SKM-1 (cell line): ENCODE data around the gene LPAR3.
A peak's percentile ranks its signal among the peaks of the same experiment; 100 is the strongest.

ENCODE experiments used
- DNase-seq: peaks from one replicate; lab custom pipeline; 2025; ENCODE audit not compliant: unreplicated experiment; lab: John Stamatoyannopoulos, UW

Gene LPAR3

DNA sequence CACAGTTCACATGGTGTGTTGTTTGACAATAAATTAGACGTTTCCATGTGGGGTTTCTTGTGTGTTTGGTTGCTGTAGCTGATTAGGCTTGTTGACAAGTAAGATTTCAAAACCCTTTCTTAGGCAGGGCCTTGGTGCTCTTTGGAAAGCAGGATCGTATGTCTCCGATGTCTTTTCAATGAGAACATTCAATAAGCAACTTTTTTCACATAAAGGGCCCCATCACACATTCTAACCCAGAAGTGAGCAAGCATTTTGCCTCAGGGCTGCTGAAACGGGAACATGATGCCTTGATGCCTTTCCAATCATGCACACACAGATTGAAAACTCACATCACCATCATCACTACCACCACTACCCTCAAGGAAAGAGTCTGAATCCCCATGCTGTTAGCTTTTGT is 33.1 kb downstream of the LPAR3 start:
- DNase-seq = no peak

DNA sequence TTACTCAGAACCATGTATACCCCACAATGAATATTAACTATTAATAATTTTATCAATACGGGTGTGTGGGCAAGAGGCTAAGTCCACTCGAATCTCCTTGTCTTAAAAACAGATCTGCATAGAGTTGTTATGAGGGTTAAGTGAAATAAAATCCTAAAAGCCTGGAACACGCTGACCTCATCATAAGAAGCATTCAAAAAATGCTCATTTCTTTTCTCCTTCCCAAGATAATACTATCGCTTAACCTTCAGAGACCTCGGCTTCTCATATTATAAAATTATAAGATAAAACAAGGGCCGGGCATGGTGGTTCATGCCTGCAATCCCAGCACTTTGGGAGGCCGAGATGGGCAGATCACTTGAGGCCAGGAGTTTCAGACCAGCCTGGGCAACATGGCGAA is 35.1 kb downstream of the LPAR3 start:
- no peak for DNase-seq

- no peak for DNase-seq
These were observed 36.2 kb downstream of the LPAR3 start for GRCh38 chr1:84856726-84857270.

GRCh38 chr1:84855691-84856630 is 37.0 kb downstream of the LPAR3 start:
- no peak for DNase-seq

GRCh38 chr1:84855168-84855567 is 37.8 kb downstream of the LPAR3 start:
- DNase-seq = no peak

- peak; percentile 35 for DNase-seq
These were observed 39.0 kb downstream of the LPAR3 start for GRCh38 chr1:84853741-84854721.

DNA sequence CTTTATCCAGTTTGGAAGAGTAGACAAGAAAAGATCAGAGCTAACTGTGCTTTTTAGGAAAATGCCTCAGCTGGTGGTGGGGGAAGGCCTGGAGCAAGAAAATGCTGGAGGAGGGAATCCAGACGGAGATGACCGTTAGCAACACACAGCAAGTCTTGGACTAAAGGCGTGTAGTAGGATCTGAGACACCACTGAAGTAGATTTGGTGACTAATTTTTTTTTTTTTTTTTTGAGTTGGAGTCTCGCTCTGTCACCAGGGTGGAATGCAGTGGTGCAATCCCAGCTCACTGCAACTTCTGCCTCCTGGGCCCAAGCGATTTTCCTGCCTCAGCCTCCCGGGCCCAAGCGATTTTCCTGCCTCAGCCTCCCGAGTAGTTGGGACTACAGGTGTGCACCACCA is 41.2 kb downstream of the LPAR3 start:
- no peak for DNase-seq

- no peak for DNase-seq
These were observed 43.5 kb downstream of the LPAR3 start for GRCh38 chr1:84849357-84849975.

DNA sequence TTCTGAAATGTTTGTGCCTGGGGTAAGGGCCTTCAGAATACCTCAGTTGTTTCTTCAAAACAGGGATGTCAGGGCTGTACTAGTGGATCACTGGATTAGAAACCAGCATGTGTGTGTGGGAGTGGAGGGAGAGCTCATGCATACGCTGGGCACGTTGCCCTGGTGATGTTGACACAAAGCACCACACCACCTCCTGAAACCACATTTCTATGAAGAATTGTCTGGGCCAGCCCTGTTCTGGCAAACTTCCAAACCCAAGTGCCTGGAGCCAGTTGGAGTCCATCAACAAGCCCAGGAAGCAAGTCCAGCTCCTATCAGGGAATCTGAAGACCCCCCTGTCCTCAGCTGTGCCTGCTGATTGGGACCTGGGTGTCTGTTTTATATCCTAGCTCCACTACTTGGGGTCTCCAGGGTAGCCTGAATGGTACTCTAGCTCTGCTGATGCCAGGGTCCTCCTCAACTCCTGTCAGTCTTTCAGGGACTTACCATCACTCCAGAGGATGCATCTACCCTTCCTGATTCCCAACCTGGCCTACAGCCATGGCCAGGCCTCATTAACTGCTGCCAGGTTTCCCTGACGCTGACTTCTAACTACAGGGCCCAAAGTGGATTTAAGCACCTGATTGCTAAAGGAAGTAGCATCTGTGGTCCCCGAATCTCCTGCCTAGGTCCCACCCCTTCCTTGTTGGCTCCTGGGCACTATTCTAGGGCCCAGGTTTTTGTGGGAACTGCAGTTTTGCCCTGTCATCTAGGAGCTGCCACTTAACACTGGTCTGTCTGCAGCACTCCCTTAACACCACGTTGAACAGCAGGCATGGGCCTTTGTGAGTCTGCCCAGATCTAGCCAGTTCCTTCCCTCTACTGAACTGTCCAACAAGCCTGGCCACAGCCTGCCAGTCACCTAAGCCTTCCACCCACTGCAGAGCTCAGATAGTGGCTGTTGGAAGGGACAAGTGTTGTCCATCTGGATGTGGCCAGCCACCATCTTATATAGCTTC is 45.5 kb downstream of the LPAR3 start:
- DNase-seq = no peak

- DNase-seq = no peak
These were observed 46.6 kb downstream of the LPAR3 start for GRCh38 chr1:84846387-84846786.

- no peak for DNase-seq
These were observed 47.6 kb downstream of the LPAR3 start for GRCh38 chr1:84845357-84845756.

GRCh38 chr1:84844094-84844493 is 48.9 kb downstream of the LPAR3 start:
- no peak for DNase-seq

GRCh38 chr1:84842748-84843231 is 50.2 kb downstream of the LPAR3 start:
- DNase-seq = no peak

- DNase-seq = no peak
These were observed 51.0 kb downstream of the LPAR3 start for GRCh38 chr1:84841971-84842370.

- no peak for DNase-seq
These were observed 52.7 kb downstream of the LPAR3 start for GRCh38 chr1:84840346-84840745.

DNA sequence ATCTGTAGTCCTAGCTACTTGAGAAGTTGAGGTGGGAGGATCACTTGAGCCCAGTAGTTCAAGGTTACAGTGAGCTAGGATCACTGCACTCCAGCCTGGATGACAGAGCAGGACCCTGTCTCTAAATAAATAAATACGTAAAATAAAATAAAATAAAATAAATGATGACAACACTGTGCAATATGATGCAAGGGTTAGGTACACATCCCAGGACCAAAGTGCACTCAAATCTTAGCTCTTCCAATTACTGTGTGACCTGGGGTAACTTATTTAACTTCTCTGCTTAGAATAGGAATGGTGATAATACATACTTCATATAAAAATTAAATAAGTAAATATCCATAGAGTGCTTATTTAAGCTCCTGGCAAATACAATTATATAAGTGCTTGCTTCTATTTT is 53.5 kb downstream of the LPAR3 start:
- DNase-seq = no peak

DNA sequence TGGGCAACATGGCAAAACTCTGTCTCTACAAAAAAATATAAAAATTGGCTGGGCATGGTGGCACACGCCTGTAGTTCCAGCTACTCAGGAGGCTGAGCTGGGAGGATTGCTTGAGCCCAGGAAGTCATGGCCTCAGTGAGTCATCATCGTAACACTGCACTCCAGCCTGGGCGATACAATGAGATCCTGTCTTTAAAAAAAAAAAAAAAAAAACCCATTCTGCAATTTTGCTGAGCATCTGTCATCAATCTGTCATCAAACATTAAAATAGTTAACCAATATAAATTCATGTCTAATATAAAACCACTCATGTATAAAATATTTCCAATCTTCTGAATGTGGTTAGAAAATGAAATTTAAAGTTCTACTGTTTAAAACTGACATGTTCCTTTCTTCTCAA is 56.9 kb downstream of the LPAR3 start:
- no peak for DNase-seq

GRCh38 chr1:84835169-84835568 is 57.8 kb downstream of the LPAR3 start:
- DNase-seq = no peak

DNA sequence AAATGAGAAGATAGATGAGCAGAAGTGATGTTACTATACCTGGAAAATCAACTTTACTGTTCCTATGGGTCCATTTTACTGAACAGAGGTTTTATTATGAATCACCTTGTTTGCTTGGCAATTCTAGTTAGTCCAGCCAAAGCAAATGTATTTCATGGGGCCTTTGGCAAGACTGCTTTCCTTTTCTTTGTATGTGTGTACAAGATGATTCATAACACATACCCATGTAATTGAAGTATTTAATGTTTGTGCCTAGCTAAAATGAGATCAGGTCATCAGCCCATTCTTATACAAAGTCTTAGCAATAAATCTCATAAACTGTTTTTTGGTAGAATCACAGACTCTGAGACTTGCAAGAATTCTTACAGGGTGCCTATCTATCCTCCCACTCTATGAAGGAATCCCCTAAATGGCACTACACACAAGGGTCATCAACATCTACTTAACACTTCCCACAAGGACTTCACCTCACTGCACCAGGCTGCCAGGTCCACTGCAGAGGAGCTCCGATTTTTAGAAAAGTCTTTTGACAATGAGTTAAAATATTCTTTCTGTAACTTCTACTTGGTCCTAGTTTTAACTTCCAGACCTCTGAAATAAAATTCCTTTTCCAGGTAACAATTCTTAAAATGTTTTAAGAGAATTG is 58.5 kb downstream of the LPAR3 start:
- no peak for DNase-seq
